Measurements from ENCODE around the gene SLC22A7. TPM values are rescaled to one million over a fixed set of nuclear protein-coding genes. Genes with fewer than 3 reads are reported as not detected.

The SLC22A7 gene
- total RNA-seq, 4 donors from 2014 or later: 0.42 TPM; not detected in 3

- Histone ChIP-seq H3K9me3 (no peaks in the 10 kb centered on the region), H3K4me3 (no peak overlapping the region), H3K36me3 (no peaks in the 10 kb centered on the region), H3K27me3 (peaks cover 0 to 9% (median 0%) of the 10 kb centered on the region in 3 donors), H3K27ac (no peak overlapping the region), H3K4me1 (no peaks in the 10 kb centered on the region)
- in situ Hi-C loops (cut with MboI; ENCODE audit: low sequenced_read_pairs in 4 of 4): no loop called here
- TF ChIP-seq CTCF (IDR thresholded peaks at IDR 0.05 in 4 of 5, conservative IDR thresholded peaks at IDR 0.05 in 1 of 5) (no peak), POLR2A (IDR thresholded peaks at IDR 0.05) (no peak)
- intact Hi-C loops (cut with DNase I; ENCODE audit: low total_unique reads): no loop called here
- ATAC-seq: no peak
- DNase-seq: no peak
These were observed 40.5 kb upstream of the SLC22A7 start for GRCh38 chr6:43257367-43258145.

- ATAC-seq: no peak
- intact Hi-C loops (cut with DNase I; ENCODE audit: low total_unique reads): no loop called here
- DNase-seq: no peak
- H3K27ac ChIP-seq: no peak overlapping the region
- in situ Hi-C loops (cut with MboI; ENCODE audit: low sequenced_read_pairs in 4 of 4): no loop called here
- H3K27me3 ChIP-seq: peaks cover 0 to 4% (median 0%) of the 10 kb centered on the region in 3 donors
- no peaks in the 10 kb centered on the region for H3K4me1 ChIP-seq
- no peaks in the 10 kb centered on the region for H3K9me3 ChIP-seq
- no peaks in the 10 kb centered on the region for H3K36me3 ChIP-seq
- no peak for TF ChIP-seq CTCF (IDR thresholded peaks at IDR 0.05 in 4 of 5, conservative IDR thresholded peaks at IDR 0.05 in 1 of 5)
- no peak for TF ChIP-seq POLR2A (IDR thresholded peaks at IDR 0.05)
- no peak overlapping the region for H3K4me3 ChIP-seq
These were observed 39.9 kb upstream of the SLC22A7 start for GRCh38 chr6:43258180-43258579.

- Histone ChIP-seq H3K27ac (no peak overlapping the region), H3K27me3 (no peaks in the 10 kb centered on the region), H3K4me1 (no peaks in the 10 kb centered on the region), H3K4me3 (no peak overlapping the region), H3K9me3 (no peaks in the 10 kb centered on the region), H3K36me3 (no peaks in the 10 kb centered on the region)
- DNase-seq (no peak), ATAC-seq (no peak)
- intact Hi-C loops (cut with DNase I; ENCODE audit: low total_unique reads): no loop called here
- TF ChIP-seq POLR2A (IDR thresholded peaks at IDR 0.05): no peak
- no peak for TF ChIP-seq CTCF (IDR thresholded peaks at IDR 0.05 in 4 of 5, conservative IDR thresholded peaks at IDR 0.05 in 1 of 5)
- in situ Hi-C loops (cut with MboI; ENCODE audit: low sequenced_read_pairs in 4 of 4): no loop called here
These were observed 39.0 kb upstream of the SLC22A7 start for GRCh38 chr6:43258807-43259686.

- Histone ChIP-seq H3K27me3 (no peaks in the 10 kb centered on the region), H3K27ac (no peak overlapping the region), H3K36me3 (no peaks in the 10 kb centered on the region), H3K4me1 (no peaks in the 10 kb centered on the region), H3K9me3 (no peaks in the 10 kb centered on the region), H3K4me3 (no peak overlapping the region)
- in situ Hi-C loops (cut with MboI; ENCODE audit: low sequenced_read_pairs in 4 of 4): no loop called here
- TF ChIP-seq CTCF (IDR thresholded peaks at IDR 0.05 in 4 of 5, conservative IDR thresholded peaks at IDR 0.05 in 1 of 5) (no peak), POLR2A (IDR thresholded peaks at IDR 0.05) (no peak)
- DNase-seq: no peak
- intact Hi-C loops (cut with DNase I; ENCODE audit: low total_unique reads): no loop called here
- ATAC-seq: no peak
These were observed 37.3 kb upstream of the SLC22A7 start for GRCh38 chr6:43260791-43261190.

Measured in gastrocnemius medialis (tissue), 4 donors.